Measurements from ENCODE around the gene PPP1R16B.

DNA sequence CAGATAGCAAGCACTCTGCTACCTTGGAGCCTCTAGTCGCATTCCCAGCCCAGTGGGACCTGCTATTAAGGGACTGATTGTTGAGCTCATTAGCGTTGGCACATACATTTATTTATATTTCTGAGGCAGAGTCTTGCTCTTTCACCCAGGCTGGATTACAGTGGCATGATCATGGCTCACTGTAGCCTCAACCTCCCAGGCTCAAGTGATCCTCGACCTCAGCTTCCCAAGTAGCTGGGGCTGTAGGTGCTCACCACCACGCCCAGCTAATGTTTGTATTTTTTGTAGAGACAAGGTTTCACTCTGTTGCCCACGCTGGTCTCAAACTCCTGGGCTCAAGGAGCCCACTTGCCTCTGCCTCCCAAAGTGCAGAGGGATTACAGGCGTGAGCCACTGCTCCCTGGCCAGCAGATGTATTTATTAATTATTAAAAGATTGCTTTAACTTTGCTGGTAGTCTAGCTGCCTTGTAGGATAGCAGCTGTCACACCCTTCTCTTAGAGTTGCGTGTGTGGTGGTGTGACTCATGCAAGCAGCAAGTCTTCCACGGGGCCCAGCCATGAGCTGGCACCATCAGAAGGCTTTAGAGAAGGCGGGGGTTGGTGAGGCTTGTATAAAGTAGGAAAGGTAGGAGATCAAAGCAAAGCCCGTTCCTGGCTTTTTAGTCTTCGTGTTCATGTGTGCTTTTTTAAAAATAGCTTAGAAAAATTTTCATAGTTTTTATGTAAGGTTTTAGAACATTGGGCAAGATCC lies 40.8 kb upstream of the PPP1R16B start:
- TF ChIP-seq POLR2A (IDR thresholded peaks at IDR 0.05; ENCODE audit: low read length) (no peak), GATA1 (IDR thresholded peaks at IDR 0.05; ENCODE audit: low read depth, low read length) (no peak)
